PC-3 (cell line): ENCODE results near the gene FLT1.

Experiments
- CTCF ChIP-seq: fragments of 300-600 bp; sonication (generic); conservative IDR thresholded peaks from 2 replicates; pipeline ENCODE4 v1.5.1; 2017; ENCODE audit warnings: antibody characterized with exemption, low read depth, mild to moderate bottlenecking, low read length
- EZH2phosphoT487 ChIP-seq: fragments of 300-600 bp; sonication (generic); IDR thresholded peaks from 2 replicates; pipeline ENCODE4 v1.6.1; 2018; ENCODE audit warnings: mild to moderate bottlenecking, antibody characterized with exemption, low read length, borderline replicate concordance

DNA sequence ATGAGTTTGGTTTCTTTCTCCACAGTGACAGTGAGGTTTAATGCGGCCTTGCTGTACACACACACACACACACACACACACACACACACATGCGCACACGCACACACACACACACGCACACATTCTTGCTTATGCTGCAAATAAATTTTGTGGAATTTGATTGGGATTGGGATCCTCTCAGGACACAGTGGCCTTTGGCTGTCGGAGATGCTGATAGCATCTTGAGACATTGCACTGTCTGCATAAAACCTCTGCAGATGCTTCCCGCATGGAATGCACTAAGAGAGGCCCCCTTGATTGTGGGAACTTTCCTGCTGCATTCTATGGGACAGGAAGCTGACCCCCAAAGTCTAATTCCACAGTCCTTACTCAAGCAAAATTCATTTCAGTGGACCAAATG lies 145.6 kb downstream of the FLT1 start:
- TF ChIP-seq CTCF (no peak), EZH2phosphoT487 (no peak)
